Measurements from ENCODE around the gene SPSB4. TPM values are rescaled to one million over a fixed set of nuclear protein-coding genes. Genes with fewer than 3 reads are reported as not detected.

Gene SPSB4
- total and polyA plus RNA-seq, 2 of the 8 experiments (the other 6 are each of a cell fraction or from before 2014, with no cell fraction given): 15.1 to 17.2 TPM

DNA sequence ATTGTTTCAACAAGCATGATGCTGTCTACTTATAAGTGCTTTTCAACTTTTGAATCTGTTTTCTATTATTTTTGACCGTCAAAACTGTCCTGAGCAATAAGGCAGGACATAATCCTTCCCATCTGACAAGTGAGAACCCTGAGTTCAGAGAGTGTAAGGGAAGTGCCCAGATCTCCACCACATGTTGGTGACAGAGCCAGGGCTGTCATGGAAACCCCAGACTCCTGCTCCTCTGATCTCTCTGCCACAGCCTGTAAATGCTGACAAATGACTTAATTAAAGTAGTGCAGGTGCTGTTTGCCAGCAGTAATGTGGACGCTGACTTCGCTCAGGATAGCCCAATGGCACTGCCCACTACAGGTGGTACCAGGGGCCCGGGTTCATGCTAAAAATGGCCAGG is 40.3 kb downstream of the SPSB4 start:
- FAIRE-seq: no peak
- H3K79me1 ChIP-seq (ENCODE audit: low read depth, low read length): no peaks in the 10 kb centered on the region
- no peak overlapping the region for H3K4me2 ChIP-seq (ENCODE audit: insufficient read depth in 1 of 2, low read depth in 2 of 2, low read length in 2 of 2)
- TF ChIP-seq SP1 (IDR thresholded peaks at IDR 0.05; ENCODE audit: low read depth, low read length): no peak
- TF ChIP-seq SAP30 (IDR thresholded peaks at IDR 0.05; ENCODE audit: insufficient read depth, insufficient replicate concordance, low read length): no peak
- no peak for TF ChIP-seq CTCF (IDR thresholded peaks at IDR 0.05; ENCODE audit: control extremely low read depth in 1 of 3, insufficient read depth in 1 of 3, low read depth in 1 of 3, low read length in 3 of 3)
- TF ChIP-seq CHD1 (IDR thresholded peaks at IDR 0.05; ENCODE audit: low read depth, low read length): no peak
- no peak for TF ChIP-seq SIRT6 (IDR thresholded peaks at IDR 0.05; ENCODE audit: low read length)
- TF ChIP-seq POU5F1 (IDR thresholded peaks at IDR 0.05; ENCODE audit: low read depth, low read length): no peak
- TF ChIP-seq JUND (IDR thresholded peaks at IDR 0.05; ENCODE audit: low read length): no peak
- TF ChIP-seq, protein P1, sequence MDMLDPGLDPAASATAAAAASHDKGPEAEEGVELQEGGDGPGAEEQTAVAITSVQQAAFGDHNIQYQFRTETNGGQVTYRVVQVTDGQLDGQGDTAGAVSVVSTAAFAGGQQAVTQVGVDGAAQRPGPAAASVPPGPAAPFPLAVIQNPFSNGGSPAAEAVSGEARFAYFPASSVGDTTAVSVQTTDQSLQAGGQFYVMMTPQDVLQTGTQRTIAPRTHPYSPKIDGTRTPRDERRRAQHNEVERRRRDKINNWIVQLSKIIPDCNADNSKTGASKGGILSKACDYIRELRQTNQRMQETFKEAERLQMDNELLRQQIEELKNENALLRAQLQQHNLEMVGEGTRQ (IDR thresholded peaks at IDR 0.05; ENCODE audit: low read length): no peak
- TF ChIP-seq RAD21 (IDR thresholded peaks at IDR 0.05 in 1 of 2, conservative IDR thresholded peaks at IDR 0.05 in 1 of 2; ENCODE audit: low read depth in 2 of 2, low read length in 2 of 2): no peak
- no peak for TF ChIP-seq POLR2AphosphoS5 (IDR thresholded peaks at IDR 0.05; ENCODE audit: low read depth, low read length)

More for the DNA sequence above, 40.3 kb downstream of the SPSB4 start:
- Histone ChIP-seq H4K8ac (ENCODE audit: extremely low read depth, insufficient read depth, low read length) (no peak overlapping the region; the same call in 1 of the 2 replicates), H3K4me1 (replicated peaks in 1 of 4; ENCODE audit: control insufficient read depth in 3 of 4, insufficient read depth in 4 of 4, low read length in 3 of 4) (peaks cover 4 to 27% (median 14%) of the 10 kb centered on the region in 4 experiments), H3K23me2 (ENCODE audit: low read depth, low read length) (no peaks in the 10 kb centered on the region), H4K5ac (ENCODE audit: insufficient read length, low read depth, low read length) (no peak overlapping the region), H2BK15ac (ENCODE audit: low read length) (no peak overlapping the region), H3K4me3 (ENCODE audit: extremely low read depth in 1 of 4, insufficient read depth in 2 of 4, low read depth in 3 of 4, low read length in 4 of 4) (no peak overlapping the region), H2AFZ (ENCODE audit: low read length) (no peak overlapping the region), H2BK12ac (ENCODE audit: low read depth, low read length) (no peak overlapping the region), H2BK20ac (ENCODE audit: low read length) (no peak overlapping the region), H2AK5ac (ENCODE audit: low read depth, low read length) (no peak overlapping the region), H3K23ac (ENCODE audit: insufficient read length) (no peak overlapping the region), H3K79me2 (ENCODE audit: control insufficient read depth in 1 of 2, insufficient read depth in 2 of 2, low read length in 2 of 2) (no peaks in the 10 kb centered on the region), H3K36me3 (ENCODE audit: control insufficient read depth in 2 of 4, insufficient read depth in 4 of 4, low read length in 3 of 4) (no peaks in the 10 kb centered on the region), H3K4ac (replicated peaks; ENCODE audit: insufficient read length, low read depth, low read length) (no peak overlapping the region), H2BK5ac (ENCODE audit: low read depth, low read length) (no peak overlapping the region), H3K14ac (ENCODE audit: insufficient read length) (no peak overlapping the region), H3K18ac (ENCODE audit: extremely low read depth, low read length) (no peak overlapping the region), H3K9ac (replicated peaks in 1 of 4; ENCODE audit: extremely low read depth in 1 of 4, low read depth in 3 of 4, low read length in 3 of 4) (no peak overlapping the region), H4K91ac (replicated peaks; ENCODE audit: insufficient read length, low read length) (no peak overlapping the region), H3K27me3 (replicated peaks in 1 of 4; ENCODE audit: control insufficient read depth in 3 of 4, extremely low read depth in 1 of 4, insufficient read depth in 3 of 4, low read length in 3 of 4) (no peaks in the 10 kb centered on the region), H3K56ac (replicated peaks; ENCODE audit: insufficient read length, low read depth, low read length) (no peak overlapping the region), H4K20me1 (replicated peaks in 1 of 2; ENCODE audit: control insufficient read depth in 1 of 2, insufficient read depth in 2 of 2, low read length in 2 of 2) (peaks cover 0 to 3% of the 10 kb centered on the region in 2 experiments), H2BK120ac (replicated peaks; ENCODE audit: low read depth, low read length) (no peak overlapping the region), H3K9me3 (ENCODE audit: insufficient read depth in 2 of 2, low read depth in 1 of 2, low read length in 1 of 2) (no peaks in the 10 kb centered on the region), H3K27ac (ENCODE audit: low read depth, low read length) (no peak overlapping the region)
- WGBS, 2 experiments (ENCODE audit: extremely low coverage in 1 of 2, insufficient coverage in 1 of 2, insufficient read length in 1 of 2, insufficient replicate concordance in 2 of 2, low coverage in 1 of 2, low lambda C conversion rate in 2 of 2, missing lambda C conversion rate in 1 of 2): 94% methylated on average over 4 of the region's 4 CpGs; no CpG with 5 or more reads in 1 of the 2 experiments
- POLR2A ChIA-PET (ENCODE audit: partially characterized antibody): interaction anchor here (0.7 to 1.4 kb wide), 4 partner anchors 10 to 87 kb away, joined by 3 to 5 read pairs (median 3); no protein-coding TSS in a partner anchor
- CTCF ChIA-PET (ENCODE audit: partially characterized antibody): interaction anchor here (1.1 to 3.3 kb wide), 7 partner anchors 12 to 80 kb away, joined by 3 to 17 read pairs (median 5); partner anchors contain the start of gene SPSB4
- DNase-seq (ENCODE audit: low read depth in 1 of 2, low spot score in 2 of 2): no peak

All from H1 (cell line).